NOMO-1 treated with dmso at 0.1 percent for 144 hours (cell line): ENCODE results near the gene SPACA4.
"Not testable (repeated sequence)": the region's sequence is repeated elsewhere in the genome, so short reads cannot be mapped to it uniquely, and the experiment has no call there.

Source experiments
- DNase-seq: peaks from one replicate; lab custom pipeline; 2025; ENCODE audit not compliant: unreplicated experiment; lab: John Stamatoyannopoulos, UW

Gene SPACA4

GRCh38 chr19:48618278-48618915 lies 11.9 kb downstream of the SPACA4 start:
- no peak for DNase-seq

GRCh38 chr19:48618916-48619691 lies 12.6 kb downstream of the SPACA4 start, which contains the start of the genes RPL18 and SPHK2:
RPL18 (minus strand) TSS chr19:48619178; CDS start chr19:48619143, 35 bp downstream.
SPHK2 (plus strand) TSS chr19:48619506; CDS start chr19:48620515, 1,009 bp downstream.
- DNase-seq: peak; percentile 99

GRCh38 chr19:48619692-48620585 lies 13.4 kb downstream of the SPACA4 start:
- DNase-seq: no peak

GRCh38 chr19:48623556-48624066 lies 17.1 kb downstream of the SPACA4 start:
- no peak for DNase-seq

- DNase-seq: no peak
These were observed 17.6 kb downstream of the SPACA4 start for GRCh38 chr19:48624067-48624594.

- no peak for DNase-seq
These were observed 18.5 kb downstream of the SPACA4 start for GRCh38 chr19:48624791-48625723.

GRCh38 chr19:48625891-48626327 lies 19.4 kb downstream of the SPACA4 start:
- no peak for DNase-seq

GRCh38 chr19:48627201-48627864 lies 20.8 kb downstream of the SPACA4 start:
- DNase-seq: no peak

GRCh38 chr19:48627865-48628314 lies 21.3 kb downstream of the SPACA4 start:
- DNase-seq: no peak

- no peak for DNase-seq
These were observed 22.1 kb downstream of the SPACA4 start for GRCh38 chr19:48628486-48629296.

- no peak for DNase-seq
These were observed 22.7 kb downstream of the SPACA4 start for GRCh38 chr19:48629297-48629598.

- no peak for DNase-seq
These were observed 23.2 kb downstream of the SPACA4 start for GRCh38 chr19:48629599-48630295.

GRCh38 chr19:48630296-48631063 lies 23.9 kb downstream of the SPACA4 start:
- DNase-seq: no peak

- DNase-seq: no peak
These were observed 24.7 kb downstream of the SPACA4 start for GRCh38 chr19:48631225-48631624.

- not testable (repeated sequence) for DNase-seq
These were observed 25.7 kb downstream of the SPACA4 start for GRCh38 chr19:48632286-48632685.

- DNase-seq: no peak
These were observed 26.2 kb downstream of the SPACA4 start for GRCh38 chr19:48632692-48633147.
